Astrocyte (in vitro differentiated cells and primary cell): ENCODE results near the gene PTPN9. TPM values are rescaled to one million over a fixed set of nuclear protein-coding genes. Genes with fewer than 3 reads are reported as not detected.

Experiments used
- DNase-seq: peaks from one replicate; pipeline ENCODE4 v3.0.0-alpha.2; 2010; ENCODE audit warnings: low read depth
- FAIRE-seq: peaks from 2 replicates; lab custom pipeline; 2011; peaks lifted over from hg19 to GRCh38; lab: Jason Lieb, UNC
- H2AFZ ChIP-seq: 2 replicates; pipeline ENCODE4 v1.6.0; 2012; ENCODE audit warnings: low read depth, low read length, inconsistent platforms
- H3K27ac ChIP-seq: 2 replicates; pipeline ENCODE4 v1.5.1; 2011; ENCODE audit warnings: low read depth, low read length, inconsistent platforms
- H3K27me3 ChIP-seq: 2 replicates; pipeline ENCODE4 v1.6.0; 2011; ENCODE audit warnings: low read length, inconsistent platforms; ENCODE audit not compliant: insufficient read depth
- H3K36me3 ChIP-seq: 2 replicates; pipeline ENCODE4 v1.5.1; 2011; ENCODE audit warnings: low read length, inconsistent platforms; ENCODE audit not compliant: insufficient read depth
- H3K4me1 ChIP-seq: 2 replicates; pipeline ENCODE4 v1.5.1; 2011; ENCODE audit warnings: low read length, inconsistent platforms; ENCODE audit not compliant: insufficient read depth
- H3K4me2 ChIP-seq: 2 replicates; pipeline ENCODE4 v1.6.0; 2012; ENCODE audit warnings: low read length, inconsistent platforms
- H3K4me3 ChIP-seq: 2 replicates; pipeline ENCODE4 v1.5.1; 2011; ENCODE audit warnings: low read depth, mild to moderate bottlenecking, low read length, inconsistent platforms; ENCODE audit not compliant: insufficient read depth
- H3K79me2 ChIP-seq: 2 replicates; pipeline ENCODE4 v1.6.0; 2012; ENCODE audit warnings: mild to moderate bottlenecking, low read length, inconsistent platforms; ENCODE audit not compliant: insufficient read depth
- H3K9ac ChIP-seq: 2 replicates; pipeline ENCODE4 v1.6.0; 2012; ENCODE audit warnings: mild to moderate bottlenecking, low read length, inconsistent platforms
- H3K9me3 ChIP-seq: 2 replicates; pipeline ENCODE4 v1.5.1; 2012; ENCODE audit warnings: low read depth, mild to moderate bottlenecking, low read length, inconsistent platforms; ENCODE audit not compliant: insufficient read depth
- H4K20me1 ChIP-seq: 2 replicates; pipeline ENCODE4 v1.6.0; 2012; ENCODE audit warnings: low read length, inconsistent platforms; ENCODE audit not compliant: insufficient read depth
- H3K27ac Mint-ChIP-seq: one replicate; pipeline ENCODE4 v1.8.0; 2021; ENCODE audit warnings: mild to moderate bottlenecking, mixed read lengths; ENCODE audit not compliant: unreplicated experiment
- H3K27me3 Mint-ChIP-seq: one replicate; pipeline ENCODE4 v1.8.0; 2021; ENCODE audit warnings: low read depth, mixed read lengths; ENCODE audit not compliant: unreplicated experiment
- H3K36me3 Mint-ChIP-seq: one replicate; pipeline ENCODE4 v1.8.0; 2021; ENCODE audit warnings: low read depth, mixed read lengths; ENCODE audit not compliant: unreplicated experiment
- H3K4me1 Mint-ChIP-seq: one replicate; pipeline ENCODE4 v1.8.0; 2021; ENCODE audit warnings: low read depth, mixed read lengths; ENCODE audit not compliant: unreplicated experiment
- H3K4me3 Mint-ChIP-seq: one replicate; pipeline ENCODE4 v1.8.0; 2021; ENCODE audit warnings: mild to moderate bottlenecking, moderate library complexity, mixed read lengths; ENCODE audit not compliant: unreplicated experiment
- H3K9me3 Mint-ChIP-seq: one replicate; pipeline ENCODE4 v1.8.0; 2021; ENCODE audit warnings: mild to moderate bottlenecking, mixed read lengths; ENCODE audit not compliant: unreplicated experiment
- EZH2 ChIP-seq: IDR thresholded peaks from 2 replicates; pipeline ENCODE4 v1.6.1; 2012; ENCODE audit warnings: mild to moderate bottlenecking, low read length, inconsistent platforms; ENCODE audit not compliant: insufficient read depth
- total RNA-seq: library from RNA; stranded (reverse); gene quantifications from 2 replicates; pipeline ENCODE4 v1.2.1, GENCODE V29; 2021
- TF ChIP-seq, protein P1 (sequence below): IDR thresholded peaks from 2 replicates; pipeline ENCODE4 v1.5.1; 2011; ENCODE audit warnings: low read depth, mild to moderate bottlenecking, inconsistent platforms, low read length, moderate library complexity; ENCODE audit not compliant: insufficient read depth

The PTPN9 gene
- total RNA-seq, 1 donor from 2014 or later = 34.7 TPM

GRCh38 chr15:75452865-75453702 is 126.0 kb downstream of the PTPN9 start:
- peaks cover 33% of the 10 kb centered on the region for H3K4me1 ChIP-seq
- peak overlapping the region; percentile 84 for H3K9ac ChIP-seq
- H3K4me2 ChIP-seq = peak overlapping the region; percentile 91
- Mint-ChIP-seq H3K36me3 (no peaks in the 10 kb centered on the region), H3K9me3 (no peaks in the 10 kb centered on the region), H3K27ac (peak overlapping the region; percentile 98), H3K27me3 (no peaks in the 10 kb centered on the region), H3K4me1 (peaks cover 14% of the 10 kb centered on the region), H3K4me3 (peak overlapping the region; percentile 90)
- H3K9me3 ChIP-seq = no peaks in the 10 kb centered on the region
- H3K4me3 ChIP-seq = peak overlapping the region; percentile 72
- peaks cover 32% of the 10 kb centered on the region for H3K79me2 ChIP-seq
- DNase-seq (peak; percentile 10), FAIRE-seq (no peak)
- H4K20me1 ChIP-seq = peaks cover 25% of the 10 kb centered on the region
- TF ChIP-seq, protein P1, sequence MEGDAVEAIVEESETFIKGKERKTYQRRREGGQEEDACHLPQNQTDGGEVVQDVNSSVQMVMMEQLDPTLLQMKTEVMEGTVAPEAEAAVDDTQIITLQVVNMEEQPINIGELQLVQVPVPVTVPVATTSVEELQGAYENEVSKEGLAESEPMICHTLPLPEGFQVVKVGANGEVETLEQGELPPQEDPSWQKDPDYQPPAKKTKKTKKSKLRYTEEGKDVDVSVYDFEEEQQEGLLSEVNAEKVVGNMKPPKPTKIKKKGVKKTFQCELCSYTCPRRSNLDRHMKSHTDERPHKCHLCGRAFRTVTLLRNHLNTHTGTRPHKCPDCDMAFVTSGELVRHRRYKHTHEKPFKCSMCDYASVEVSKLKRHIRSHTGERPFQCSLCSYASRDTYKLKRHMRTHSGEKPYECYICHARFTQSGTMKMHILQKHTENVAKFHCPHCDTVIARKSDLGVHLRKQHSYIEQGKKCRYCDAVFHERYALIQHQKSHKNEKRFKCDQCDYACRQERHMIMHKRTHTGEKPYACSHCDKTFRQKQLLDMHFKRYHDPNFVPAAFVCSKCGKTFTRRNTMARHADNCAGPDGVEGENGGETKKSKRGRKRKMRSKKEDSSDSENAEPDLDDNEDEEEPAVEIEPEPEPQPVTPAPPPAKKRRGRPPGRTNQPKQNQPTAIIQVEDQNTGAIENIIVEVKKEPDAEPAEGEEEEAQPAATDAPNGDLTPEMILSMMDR = peak; percentile 18
- TF ChIP-seq EZH2 = no peak
- peak overlapping the region; percentile 36 for H2AFZ ChIP-seq
- H3K36me3 ChIP-seq = no peaks in the 10 kb centered on the region
- H3K27me3 ChIP-seq = no peaks in the 10 kb centered on the region
- peak overlapping the region; percentile 90 for H3K27ac ChIP-seq

GRCh38 chr15:75452364-75452864 is 126.7 kb downstream of the PTPN9 start:
- Histone ChIP-seq H3K4me2 (peak overlapping the region; percentile 91), H3K27ac (peak overlapping the region; percentile 90), H3K79me2 (peaks cover 38% of the 10 kb centered on the region), H3K4me3 (peak overlapping the region; percentile 72), H3K27me3 (no peaks in the 10 kb centered on the region), H3K36me3 (no peaks in the 10 kb centered on the region), H3K9ac (peak overlapping the region; percentile 84), H4K20me1 (peaks cover 31% of the 10 kb centered on the region), H3K9me3 (no peaks in the 10 kb centered on the region), H3K4me1 (peaks cover 33% of the 10 kb centered on the region), H2AFZ (peak overlapping the region; percentile 38)
- Mint-ChIP-seq H3K4me3 (peak overlapping the region; percentile 90), H3K27me3 (no peaks in the 10 kb centered on the region), H3K36me3 (no peaks in the 10 kb centered on the region), H3K4me1 (peaks cover 14% of the 10 kb centered on the region), H3K9me3 (no peaks in the 10 kb centered on the region), H3K27ac (peak overlapping the region; percentile 98)
- FAIRE-seq = no peak
- no peak for TF ChIP-seq EZH2
- TF ChIP-seq, protein P1 = no peak
- peak; percentile 56 for DNase-seq
